Upper lobe of left lung (tissue), 6 donors: ENCODE measurements around the gene CLEC4F. TPM values are rescaled to one million over a fixed set of nuclear protein-coding genes. Genes with fewer than 3 reads are reported as not detected.
A peak's percentile ranks its signal among the peaks of the same experiment; 100 is the strongest.

ENCODE experiments used
- ATAC-seq, 2 donors: fragments of 200-7000 bp; cut with Tn5 transposase; one replicate each; pipeline ENCODE4 v1.9.1; 2022; ENCODE audit warnings: mild to moderate bottlenecking in 2 of 2, moderate library complexity in 2 of 2; ENCODE audit not compliant: low FRiP score in 2 of 2
- DNase-seq, 2 donors: peaks; one replicate each; pipeline ENCODE4 v3.0.0-alpha.2; 2019 to 2020
- H3K27ac ChIP-seq, 4 donors: fragments of 200-600 bp; sonication (generic); one replicate each; pipeline ENCODE4 v1.5.1; 2016 to 2019
- H3K27me3 ChIP-seq, 4 donors: fragments of 200-600 bp; sonication (generic); one replicate each; pipeline ENCODE4 v1.5.1; 2017 to 2019
- H3K36me3 ChIP-seq, 4 donors: fragments of 200-600 bp; sonication (generic); one replicate each; pipeline ENCODE4 v1.5.1; 2016 to 2019
- H3K4me1 ChIP-seq, 4 donors: fragments of 200-600 bp; sonication (generic); one replicate each; pipeline ENCODE4 v1.5.1; 2018 to 2019
- H3K4me3 ChIP-seq, 4 donors: fragments of 200-600 bp; sonication (generic); one replicate each; pipeline ENCODE4 v1.5.1; 2017 to 2019; ENCODE audit warnings: mild to moderate bottlenecking in 2 of 4, moderate library complexity in 1 of 4
- H3K9me3 ChIP-seq, 4 donors: fragments of 200-600 bp; sonication (generic); one replicate each; pipeline ENCODE4 v1.5.1; 2018 to 2019
- CTCF ChIP-seq, 6 experiments: fragments of 450-650 bp in 4 of 6; fragments of 200-600 bp in 2 of 6; sonication (generic) in 2 of 6; IDR thresholded peaks; one replicate each; pipeline ENCODE4 v1.5.1; 2016 to 2019; ENCODE audit warnings: antibody characterized with exemption in 6 of 6
- EP300 ChIP-seq, 4 donors: sonication (generic); formaldehyde crosslinking; IDR thresholded peaks; one replicate each; pipeline ENCODE4 v1.5.1; 2017; ENCODE audit warnings: antibody characterized with exemption in 4 of 4, control low read depth in 2 of 4
- POLR2A ChIP-seq, 4 donors: fragments of 450-650 bp; IDR thresholded peaks; one replicate each; pipeline ENCODE4 v1.5.1; 2016 to 2017; ENCODE audit warnings: antibody characterized with exemption in 4 of 4, mild to moderate bottlenecking in 2 of 4
- POLR2AphosphoS5 ChIP-seq, 2 donors: sonication (generic); formaldehyde crosslinking; IDR thresholded peaks; one replicate each; pipeline ENCODE4 v1.5.1; 2017; ENCODE audit warnings: antibody characterized with exemption in 2 of 2
- WGBS, 2 donors: methylation state at CpG; one replicate each; pipeline ENCODE4 v1.1.5; 2017 to 2018; 5-methylcytosine and 5-hydroxymethylcytosine counted together
- total RNA-seq, 6 donors: library from RNA; depleted of rRNA in 4 of 6; stranded (reverse); fragments of >200 nt in 4 of 6; gene quantifications; one replicate each; pipeline versions ENCODE4 v1.1.0 to v1.2.1, GENCODE V29; 2016 to 2021
- donor health status: DM: no; HTN: no; CAD: no; lungs with moderate emphysema.
- donor health status: DM: no; HTN: yes; CAD: no; lungs with severe emphysema.

The CLEC4F gene
- total RNA-seq, 6 donors from 2014 or later, result 0.15 to 1.0 (median 0.57) TPM; not detected in 1

DNA sequence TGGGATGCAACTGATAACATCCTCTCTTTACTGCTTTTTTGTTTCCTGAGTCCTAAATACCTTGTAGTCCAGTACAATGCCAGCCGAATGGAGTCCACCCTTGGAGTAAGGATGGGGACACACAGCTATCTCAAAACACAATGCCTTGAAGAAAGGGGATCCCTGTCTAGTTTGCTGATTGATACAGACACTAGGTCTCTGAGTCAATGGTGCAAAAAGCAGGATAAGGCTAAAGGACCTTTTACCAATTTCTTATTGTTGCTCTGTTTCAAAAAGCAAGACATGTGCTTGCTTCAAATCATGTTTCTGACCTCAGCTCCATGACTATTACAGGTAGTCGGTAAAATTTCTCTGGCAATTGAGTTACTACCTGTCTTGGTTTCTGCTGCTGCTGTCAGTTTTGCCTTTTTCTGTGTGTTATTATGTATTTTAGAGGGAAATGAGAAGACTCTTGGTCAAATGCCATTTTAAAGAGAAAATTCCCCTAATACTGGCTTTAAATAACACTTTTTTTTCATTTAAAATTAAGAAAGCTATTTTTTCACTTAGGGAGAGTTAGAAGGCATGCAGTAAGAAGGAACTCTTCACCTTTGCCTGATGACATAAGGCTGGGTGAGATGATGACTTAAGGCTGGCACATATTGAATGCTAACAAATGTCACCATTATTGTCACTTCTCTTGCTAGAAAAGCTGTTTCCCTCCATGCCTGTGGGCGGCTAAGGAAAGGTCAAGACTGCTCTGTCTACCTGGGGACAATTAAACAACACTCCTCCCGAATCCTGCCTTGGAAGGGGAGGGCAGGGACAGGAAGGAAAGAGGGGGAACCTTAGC, 25.0 kb downstream of the CLEC4F start:
- DNase-seq, result no peak
- Histone ChIP-seq H3K9me3 (peaks cover 0 to 4% (median 0%) of the 10 kb centered on the region in 4 donors), H3K4me3 (no peak overlapping the region), H3K4me1 (peaks cover under 1 to 4% (median 3%) of the 10 kb centered on the region in 4 donors), H3K27me3 (peaks cover 0 to 9% (median 4%) of the 10 kb centered on the region in 4 donors), H3K27ac (no peak overlapping the region), H3K36me3 (no peaks in the 10 kb centered on the region)
- WGBS, 2 donors, result 66 to 73% methylated on average over 4 of the region's 4 CpGs
- TF ChIP-seq POLR2A (IDR thresholded peaks at IDR 0.05), result no peak
- TF ChIP-seq CTCF (IDR thresholded peaks at IDR 0.05), result no peak
- no peak for TF ChIP-seq EP300 (IDR thresholded peaks at IDR 0.05)
- TF ChIP-seq POLR2AphosphoS5 (IDR thresholded peaks at IDR 0.05), result no peak
- no peak for ATAC-seq

GRCh38 chr2:70793450-70793849, 26.9 kb downstream of the CLEC4F start:
- Histone ChIP-seq H3K4me3 (no peak overlapping the region), H3K4me1 (peaks cover 11 to 15% (median 13%) of the 10 kb centered on the region in 4 donors), H3K27me3 (peaks cover 0 to 20% (median 9%) of the 10 kb centered on the region in 4 donors), H3K27ac (no peak overlapping the region), H3K36me3 (no peaks in the 10 kb centered on the region), H3K9me3 (no peaks in the 10 kb centered on the region)
- no peak for DNase-seq
- peak in 1 of 2 donors; percentile 57 for ATAC-seq
- no peak for TF ChIP-seq POLR2A (IDR thresholded peaks at IDR 0.05)
- no peak for TF ChIP-seq POLR2AphosphoS5 (IDR thresholded peaks at IDR 0.05)
- no peak for TF ChIP-seq EP300 (IDR thresholded peaks at IDR 0.05)
- no peak for TF ChIP-seq CTCF (IDR thresholded peaks at IDR 0.05)
- 64 to 77% methylated on average over 2 of the region's 2 CpGs for WGBS, 2 donors

DNA sequence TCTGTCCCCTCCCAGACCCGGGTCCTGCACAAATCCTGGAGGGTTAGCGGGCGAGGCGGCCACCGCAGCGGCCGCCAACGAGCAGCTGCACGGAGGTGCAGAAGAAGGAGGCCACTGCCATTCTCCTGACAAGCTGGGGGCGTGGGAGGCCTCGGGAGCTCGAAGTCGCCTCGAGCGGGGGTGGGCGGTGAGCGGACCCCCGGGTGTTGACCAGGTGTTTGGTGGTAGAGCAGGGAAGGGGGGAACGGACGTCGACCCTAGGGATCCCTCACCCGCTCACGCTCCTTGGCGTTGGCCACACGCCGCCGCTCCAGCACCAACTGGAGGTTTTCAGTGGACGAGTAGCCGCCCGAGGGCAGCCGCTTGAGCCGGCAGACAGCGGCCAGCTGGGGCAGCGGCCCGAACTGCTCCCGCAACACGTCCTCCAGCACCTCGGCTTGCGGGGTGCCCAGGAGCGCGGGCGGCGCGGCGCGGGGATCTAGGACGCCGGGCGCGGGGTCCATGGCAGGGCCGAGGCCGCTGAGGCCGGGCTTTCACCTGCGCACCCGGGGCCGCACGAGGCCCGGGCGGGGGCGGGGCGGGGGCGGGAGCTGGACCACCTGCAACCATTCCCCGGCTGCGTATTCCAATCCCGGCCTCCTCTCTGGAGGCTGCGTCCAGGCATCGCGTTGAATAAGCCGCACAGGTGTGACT, 30.1 kb downstream of the CLEC4F start, which contains the start of gene FIGLA:
Gene FIGLA, minus strand, starts transcription at position 508 of the 693 bp plus-strand sequence. Its CDS starts 5 bp downstream, at position 503.
- DNase-seq (peak in 1 of 2 donors; percentile 84), ATAC-seq (peak; percentile 13 to 31)
- H3K4me1 ChIP-seq, result peaks cover 11 to 15% (median 13%) of the 10 kb centered on the region in 4 donors
- H3K36me3 ChIP-seq, result no peaks in the 10 kb centered on the region
- TF ChIP-seq POLR2A (IDR thresholded peaks at IDR 0.05) (no peak), CTCF (IDR thresholded peaks at IDR 0.05) (no peak), EP300 (IDR thresholded peaks at IDR 0.05) (no peak), POLR2AphosphoS5 (IDR thresholded peaks at IDR 0.05) (no peak)
- 5 to 7% methylated on average over 21 to 33 of the region's 69 CpGs for WGBS, 2 donors
- H3K9me3 ChIP-seq, result no peaks in the 10 kb centered on the region
- H3K4me3 ChIP-seq, result peak within 1 kb of the TSS in 3 of 4 donors; percentile 2 to 37 (median 19)
- peaks cover 0 to 20% (median 9%) of the 10 kb centered on the region in 4 donors for H3K27me3 ChIP-seq
- H3K27ac ChIP-seq, result no peak within 1 kb of the TSS

GRCh38 chr2:70789304-70790135, 30.9 kb downstream of the CLEC4F start:
- Histone ChIP-seq H3K27ac (no peak overlapping the region), H3K4me1 (peaks cover 11 to 15% (median 13%) of the 10 kb centered on the region in 4 donors), H3K27me3 (peaks cover 0 to 20% (median 9%) of the 10 kb centered on the region in 4 donors), H3K4me3 (peak overlapping the region in 3 of 4 donors; percentile 2 to 37 (median 19)), H3K9me3 (no peaks in the 10 kb centered on the region), H3K36me3 (no peaks in the 10 kb centered on the region)
- WGBS, 2 donors, result 7% methylated on average over 25 to 33 of the region's 33 CpGs
- ATAC-seq, result peak; percentile 47 to 86
- TF ChIP-seq CTCF (IDR thresholded peaks at IDR 0.05) (peak; percentile 17 to 44 (median 35)), POLR2AphosphoS5 (IDR thresholded peaks at IDR 0.05) (no peak), EP300 (IDR thresholded peaks at IDR 0.05) (no peak), POLR2A (IDR thresholded peaks at IDR 0.05) (no peak)
- peak in 1 of 2 donors; percentile 63 for DNase-seq
